GM23338 (cell line): Measurements from ENCODE around the gene SUCNR1.

Experiments used
- CTCF ChIP-seq, 2 experiments: fragments of 200-600 bp in 1 of 2; sonication (generic) in 1 of 2; conservative IDR thresholded peaks; 2 replicates each; pipeline versions ENCODE4 v1.5.1 to v1.6.1; 2016 to 2017; ENCODE audit warnings: antibody characterized with exemption in 2 of 2, low read depth in 2 of 2, mild to moderate bottlenecking in 2 of 2, moderate library complexity in 1 of 2
- ETS1 ChIP-seq: IDR thresholded peaks from 2 replicates; pipeline ENCODE4 v1.6.1; 2016; ENCODE audit warnings: antibody characterized with exemption
- EZH2 ChIP-seq: fragments of 200-600 bp; sonication (generic); IDR thresholded peaks from one replicate; pipeline ENCODE4 v1.8.0; 2017; ENCODE audit warnings: antibody characterized with exemption, mild to moderate bottlenecking, low read depth; ENCODE audit not compliant: unreplicated experiment
- REST ChIP-seq: IDR thresholded peaks from one replicate; pipeline ENCODE4 v1.6.1; 2018; ENCODE audit warnings: antibody characterized with exemption; ENCODE audit not compliant: unreplicated experiment

GRCh38 chr3:151859905-151860304, 13.5 kb upstream of the SUCNR1 start:
- TF ChIP-seq CTCF (conservative IDR thresholded peaks at IDR 0.05; ENCODE audit: low read depth in 2 of 2) (no peak), EZH2 (no peak), REST (no peak), ETS1 (no peak)
